ENCODE results near the gene ARL9. TPM values are rescaled to one million over a fixed set of nuclear protein-coding genes. Genes with fewer than 3 reads are reported as not detected.

Gene ARL9
- total and polyA plus RNA-seq, 8 donors: 0.25 to 0.55 (median 0.50) TPM; not detected in 5

- DNase-seq: no peak
- Histone ChIP-seq H3K36me3 (no peaks in the 10 kb centered on the region), H3K27me3 (peaks cover 0 to 25% (median 5%) of the 10 kb centered on the region in 3 donors), H3K4me3 (no peak overlapping the region), H3K4me1 (peaks cover 8 to 27% (median 19%) of the 10 kb centered on the region in 4 donors), H3K9me3 (no peaks in the 10 kb centered on the region), H3K27ac (no peak overlapping the region)
- TF ChIP-seq CTCF (IDR thresholded peaks at IDR 0.05) (no peak), POLR2AphosphoS5 (IDR thresholded peaks at IDR 0.05) (no peak), EP300 (IDR thresholded peaks at IDR 0.05) (no peak), POLR2A (IDR thresholded peaks at IDR 0.05) (no peak)
- intact Hi-C loops (cut with DNase I; ENCODE audit: low total_unique reads): no loop called here
- WGBS, 5 donors: 92 to 98% (median 94%) methylated on average over 2 of the region's 2 CpGs
Observed at GRCh38 chr4:56532239-56532638, 26.6 kb downstream of the ARL9 start.

- TF ChIP-seq EP300 (IDR thresholded peaks at IDR 0.05) (no peak), POLR2AphosphoS5 (IDR thresholded peaks at IDR 0.05) (no peak), POLR2A (IDR thresholded peaks at IDR 0.05) (no peak), CTCF (IDR thresholded peaks at IDR 0.05) (no peak)
Observed at GRCh38 chr4:56535915-56536314, 30.3 kb downstream of the ARL9 start.

GRCh38 chr4:56537147-56537546, 31.6 kb downstream of the ARL9 start:
- intact Hi-C loops (cut with DNase I; ENCODE audit: low total_unique reads): no loop called here
- no peaks in the 10 kb centered on the region for H3K36me3 ChIP-seq
- WGBS, 5 donors: 87 to 100% (median 97%) methylated on average over 1 of the region's 1 CpG

More at GRCh38 chr4:56535915-56536314, 30.3 kb downstream of the ARL9 start:
- Histone ChIP-seq H3K9me3 (no peaks in the 10 kb centered on the region), H3K36me3 (no peaks in the 10 kb centered on the region), H3K27ac (no peak overlapping the region), H3K27me3 (peaks cover 0 to 21% (median 2%) of the 10 kb centered on the region in 3 donors), H3K4me3 (no peak overlapping the region), H3K4me1 (peaks cover 4 to 15% (median 6%) of the 10 kb centered on the region in 4 donors)
- 56 to 88% (median 79%) methylated on average over 7 of the region's 7 CpGs for WGBS, 5 donors
- intact Hi-C loops (cut with DNase I; ENCODE audit: low total_unique reads): no loop called here
- DNase-seq: no peak

GRCh38 chr4:56540826-56541225, 35.2 kb downstream of the ARL9 start:
- no peak overlapping the region for H3K27ac ChIP-seq
- DNase-seq: no peak
- H3K4me3 ChIP-seq: no peak overlapping the region
- H3K9me3 ChIP-seq: no peaks in the 10 kb centered on the region
- H3K27me3 ChIP-seq: peaks cover 0 to 13% (median 0%) of the 10 kb centered on the region in 3 donors
- 82 to 95% (median 90%) methylated on average over 4 of the region's 4 CpGs for WGBS, 5 donors
- H3K4me1 ChIP-seq: peaks cover 4 to 12% (median 7%) of the 10 kb centered on the region in 4 donors
- no peaks in the 10 kb centered on the region for H3K36me3 ChIP-seq
- intact Hi-C loops (cut with DNase I; ENCODE audit: low total_unique reads): no loop called here
- TF ChIP-seq CTCF (IDR thresholded peaks at IDR 0.05) (no peak), POLR2A (IDR thresholded peaks at IDR 0.05) (no peak), POLR2AphosphoS5 (IDR thresholded peaks at IDR 0.05) (no peak), EP300 (IDR thresholded peaks at IDR 0.05) (no peak)

More at GRCh38 chr4:56537147-56537546, 31.6 kb downstream of the ARL9 start:
- no peak overlapping the region for H3K27ac ChIP-seq
- H3K4me1 ChIP-seq: peaks cover 0 to 4% (median 0%) of the 10 kb centered on the region in 4 donors
- no peak for TF ChIP-seq CTCF (IDR thresholded peaks at IDR 0.05)
- TF ChIP-seq POLR2AphosphoS5 (IDR thresholded peaks at IDR 0.05): no peak
- TF ChIP-seq EP300 (IDR thresholded peaks at IDR 0.05): no peak
- no peak for TF ChIP-seq POLR2A (IDR thresholded peaks at IDR 0.05)
- DNase-seq: no peak
- H3K9me3 ChIP-seq: no peaks in the 10 kb centered on the region
- peaks cover 0 to 18% (median 0%) of the 10 kb centered on the region in 3 donors for H3K27me3 ChIP-seq
- no peak overlapping the region for H3K4me3 ChIP-seq
